Activated T-cell treated with anti-CD3 and anti-CD28 coated beads for 48 hours (primary cell): ENCODE measurements around the gene TM2D3.
"Not testable (repeated sequence)": the region's sequence is repeated elsewhere in the genome, so short reads cannot be mapped to it uniquely, and the experiment has no call there.

Source experiments
- DNase-seq: peaks from one replicate; pipeline ENCODE4 v3.0.0-alpha.2; 2020; ENCODE audit warnings: low read depth

TM2D3 gene

GRCh38 chr15:101657171-101657570, 5.0 kb upstream of the TM2D3 start:
- DNase-seq, result no peak

GRCh38 chr15:101654624-101655337, 2.6 kb upstream of the TM2D3 start:
- not testable (repeated sequence) for DNase-seq

- DNase-seq, result no peak
Observed at GRCh38 chr15:101654171-101654570, 2.0 kb upstream of the TM2D3 start.

- DNase-seq, result no peak
Observed at GRCh38 chr15:101652786-101653430, 727 bp upstream of the TM2D3 start.

GRCh38 chr15:101651554-101652097, 555 bp downstream of the TM2D3 start:
- no peak for DNase-seq

GRCh38 chr15:101650145-101650544, 2.0 kb downstream of the TM2D3 start:
- no peak for DNase-seq

- no peak for DNase-seq
Observed at GRCh38 chr15:101648356-101648755, 3.8 kb downstream of the TM2D3 start.

- no peak for DNase-seq
Observed at GRCh38 chr15:101647251-101647650, 4.9 kb downstream of the TM2D3 start.

- no peak for DNase-seq
Observed at GRCh38 chr15:101646672-101647071, 5.5 kb downstream of the TM2D3 start.

GRCh38 chr15:101642361-101642760, 9.8 kb downstream of the TM2D3 start:
- no peak for DNase-seq

- DNase-seq, result no peak
Observed at GRCh38 chr15:101641894-101642293, 10.3 kb downstream of the TM2D3 start.

GRCh38 chr15:101641129-101641764, 10.9 kb downstream of the TM2D3 start:
- DNase-seq, result peak; percentile 57

GRCh38 chr15:101639667-101640066, 12.5 kb downstream of the TM2D3 start:
- no peak for DNase-seq

GRCh38 chr15:101637919-101638318, 14.3 kb downstream of the TM2D3 start:
- no peak for DNase-seq

- DNase-seq, result no peak
Observed at GRCh38 chr15:101637516-101637915, 14.7 kb downstream of the TM2D3 start.

- DNase-seq, result no peak
Observed at GRCh38 chr15:101637038-101637437, 15.1 kb downstream of the TM2D3 start.

GRCh38 chr15:101635944-101636727, 16.0 kb downstream of the TM2D3 start:
- DNase-seq, result no peak

GRCh38 chr15:101633356-101633755, 18.8 kb downstream of the TM2D3 start:
- no peak for DNase-seq

- DNase-seq, result not testable (repeated sequence)
Observed at GRCh38 chr15:101626729-101627128, 25.5 kb downstream of the TM2D3 start.

GRCh38 chr15:101625980-101626379, 26.2 kb downstream of the TM2D3 start:
- DNase-seq, result no peak

- DNase-seq, result no peak
Observed at GRCh38 chr15:101625184-101625583, 27.0 kb downstream of the TM2D3 start.
